WERI-Rb-1 (cell line): Measurements from ENCODE around the gene PKNOX2.

Experiments used
- DNase-seq: peaks from one replicate; pipeline ENCODE4 v3.0.0-alpha.2; 2020
- H3K27ac ChIP-seq: fragments of 250-450 bp; sonication (Bioruptor Pico); 2 replicates; pipeline ENCODE4 v1.5.1; 2020; ENCODE audit warnings: mild to moderate bottlenecking, moderate library complexity
- H3K27me3 ChIP-seq: fragments of 250-450 bp; sonication (Bioruptor Pico); 2 replicates; pipeline ENCODE4 v1.5.1; 2021; ENCODE audit warnings: mild to moderate bottlenecking, low read depth, moderate library complexity; ENCODE audit not compliant: insufficient read depth, severe bottlenecking
- H3K36me3 ChIP-seq: fragments of 250-450 bp; sonication (Bioruptor Pico); 2 replicates; pipeline ENCODE4 v1.5.1; 2020; ENCODE audit warnings: mild to moderate bottlenecking, moderate library complexity
- H3K4me3 ChIP-seq: 2 replicates; pipeline ENCODE4 v1.5.1; 2011; ENCODE audit warnings: low read depth, mild to moderate bottlenecking, control low read depth, low read length
- H3K9me3 ChIP-seq: fragments of 250-450 bp; sonication (Bioruptor Pico); 2 replicates; pipeline ENCODE4 v1.5.1; 2021; ENCODE audit warnings: mild to moderate bottlenecking, moderate library complexity; ENCODE audit not compliant: severe bottlenecking
- CTCF ChIP-seq: IDR thresholded peaks from 2 replicates; pipeline ENCODE4 v1.5.1; 2011; ENCODE audit warnings: low read depth, mild to moderate bottlenecking, control low read depth, inconsistent platforms, low read length

PKNOX2 gene

GRCh38 chr11:125412177-125412496 is 247.6 kb downstream of the PKNOX2 start:
- Histone ChIP-seq H3K9me3 (no peaks in the 10 kb centered on the region), H3K4me3 (no peak overlapping the region), H3K36me3 (no peaks in the 10 kb centered on the region), H3K27me3 (no peaks in the 10 kb centered on the region), H3K27ac (no peak overlapping the region)
- no peak for TF ChIP-seq CTCF
- no peak for DNase-seq

GRCh38 chr11:125412509-125412908 is 248.0 kb downstream of the PKNOX2 start:
- Histone ChIP-seq H3K27ac (no peak overlapping the region), H3K27me3 (no peaks in the 10 kb centered on the region), H3K36me3 (no peaks in the 10 kb centered on the region), H3K4me3 (no peak overlapping the region), H3K9me3 (no peaks in the 10 kb centered on the region)
- no peak for DNase-seq
- no peak for TF ChIP-seq CTCF

GRCh38 chr11:125413226-125413625 is 248.7 kb downstream of the PKNOX2 start:
- TF ChIP-seq CTCF = no peak
- Histone ChIP-seq H3K4me3 (no peak overlapping the region), H3K9me3 (no peaks in the 10 kb centered on the region), H3K27me3 (no peaks in the 10 kb centered on the region), H3K36me3 (no peaks in the 10 kb centered on the region), H3K27ac (no peak overlapping the region)
- no peak for DNase-seq

- no peak for DNase-seq
- no peaks in the 10 kb centered on the region for H3K36me3 ChIP-seq
- no peak for TF ChIP-seq CTCF
- no peak overlapping the region for H3K4me3 ChIP-seq
- H3K27ac ChIP-seq = no peak overlapping the region
- H3K9me3 ChIP-seq = no peaks in the 10 kb centered on the region
- no peaks in the 10 kb centered on the region for H3K27me3 ChIP-seq
Measured at GRCh38 chr11:125414121-125414520, 249.6 kb downstream of the PKNOX2 start.

DNA sequence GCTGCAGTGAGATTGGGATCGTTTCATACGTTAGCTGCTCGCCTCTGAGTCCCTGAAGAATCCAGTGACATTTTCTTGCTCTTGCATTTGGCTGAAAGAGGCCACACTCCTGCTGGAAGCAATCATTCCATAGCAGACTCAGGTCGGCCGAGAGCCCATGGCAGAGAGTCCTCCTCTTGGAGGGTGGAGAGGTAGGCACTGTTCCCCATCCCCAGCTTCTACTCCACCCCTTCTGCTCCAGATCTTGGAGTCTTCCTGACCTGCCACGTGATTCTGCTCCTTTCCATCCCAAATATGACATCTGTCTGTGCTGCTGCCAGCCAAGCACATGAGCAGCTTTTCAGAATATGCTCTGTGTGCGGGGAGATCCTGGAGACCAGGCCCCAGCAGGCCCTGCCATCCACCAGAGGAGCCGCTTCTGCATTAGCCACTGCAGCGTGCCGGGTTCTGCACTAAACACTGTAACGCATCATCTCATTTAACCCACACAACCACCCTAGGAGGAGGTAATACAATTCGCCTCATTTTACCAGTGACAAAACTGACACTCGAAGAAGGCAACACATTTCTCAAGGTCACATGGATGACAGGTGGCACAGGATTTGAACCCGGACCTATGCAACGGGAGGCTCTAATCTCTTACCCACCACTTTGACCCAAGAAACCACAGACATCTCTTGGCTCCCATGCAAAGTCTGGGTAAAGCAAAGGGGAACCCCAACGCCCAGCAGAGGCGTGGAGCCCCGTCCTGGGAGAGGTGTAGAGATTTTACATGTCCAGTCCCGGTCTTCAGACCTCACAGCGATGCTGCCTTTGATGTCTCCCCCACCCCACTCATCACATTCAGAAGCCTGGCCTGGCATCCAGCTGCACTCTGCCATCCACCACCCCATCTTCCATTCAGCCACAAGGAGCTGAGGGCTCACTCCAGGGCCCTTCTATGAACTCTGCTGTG is 252.7 kb downstream of the PKNOX2 start:
- Histone ChIP-seq H3K9me3 (no peaks in the 10 kb centered on the region), H3K4me3 (no peak overlapping the region), H3K27ac (no peak overlapping the region), H3K36me3 (no peaks in the 10 kb centered on the region), H3K27me3 (no peaks in the 10 kb centered on the region)
- no peak for DNase-seq
- TF ChIP-seq CTCF = no peak

GRCh38 chr11:125418396-125418795 is 253.8 kb downstream of the PKNOX2 start:
- Histone ChIP-seq H3K27me3 (no peaks in the 10 kb centered on the region), H3K27ac (no peak overlapping the region), H3K4me3 (no peak overlapping the region), H3K9me3 (no peaks in the 10 kb centered on the region), H3K36me3 (no peaks in the 10 kb centered on the region)
- TF ChIP-seq CTCF = no peak
- DNase-seq = no peak
